AG10803 (cell line): Measurements from ENCODE around the gene NIPA2.

Experiments
- DNase-seq: peaks from one replicate; pipeline ENCODE4 v3.0.0; 2010; ENCODE audit warnings: low read depth
- H3K4me3 ChIP-seq: 2 replicates; pipeline ENCODE4 v1.5.1; 2011; ENCODE audit warnings: mild to moderate bottlenecking, low read length, control low read depth
- TF ChIP-seq, protein P1 (sequence below): conservative IDR thresholded peaks from 2 replicates; pipeline ENCODE4 v1.5.1; 2011; ENCODE audit warnings: mild to moderate bottlenecking, low read length, control low read depth, inconsistent platforms

Gene NIPA2

DNA sequence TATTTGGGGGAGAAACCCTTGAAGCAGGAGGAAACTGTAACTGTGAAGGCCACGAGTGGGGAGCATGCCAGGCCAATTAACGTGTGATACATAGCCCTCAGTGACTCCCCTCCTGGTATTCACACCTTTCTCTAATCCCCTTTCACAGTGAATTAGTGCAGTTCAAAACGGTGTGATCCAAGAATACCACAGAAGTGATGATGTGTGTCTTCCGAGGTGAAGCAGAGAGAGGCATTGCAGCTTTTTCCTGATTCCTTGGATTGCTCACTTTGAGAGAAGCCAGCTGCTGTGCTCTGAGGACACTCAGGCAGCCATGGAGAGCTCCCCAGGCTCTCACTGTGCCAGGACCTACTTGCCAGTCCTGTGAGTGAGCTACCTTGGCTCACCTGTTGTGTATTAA is 17.3 kb downstream of the NIPA2 start:
- TF ChIP-seq, protein P1, sequence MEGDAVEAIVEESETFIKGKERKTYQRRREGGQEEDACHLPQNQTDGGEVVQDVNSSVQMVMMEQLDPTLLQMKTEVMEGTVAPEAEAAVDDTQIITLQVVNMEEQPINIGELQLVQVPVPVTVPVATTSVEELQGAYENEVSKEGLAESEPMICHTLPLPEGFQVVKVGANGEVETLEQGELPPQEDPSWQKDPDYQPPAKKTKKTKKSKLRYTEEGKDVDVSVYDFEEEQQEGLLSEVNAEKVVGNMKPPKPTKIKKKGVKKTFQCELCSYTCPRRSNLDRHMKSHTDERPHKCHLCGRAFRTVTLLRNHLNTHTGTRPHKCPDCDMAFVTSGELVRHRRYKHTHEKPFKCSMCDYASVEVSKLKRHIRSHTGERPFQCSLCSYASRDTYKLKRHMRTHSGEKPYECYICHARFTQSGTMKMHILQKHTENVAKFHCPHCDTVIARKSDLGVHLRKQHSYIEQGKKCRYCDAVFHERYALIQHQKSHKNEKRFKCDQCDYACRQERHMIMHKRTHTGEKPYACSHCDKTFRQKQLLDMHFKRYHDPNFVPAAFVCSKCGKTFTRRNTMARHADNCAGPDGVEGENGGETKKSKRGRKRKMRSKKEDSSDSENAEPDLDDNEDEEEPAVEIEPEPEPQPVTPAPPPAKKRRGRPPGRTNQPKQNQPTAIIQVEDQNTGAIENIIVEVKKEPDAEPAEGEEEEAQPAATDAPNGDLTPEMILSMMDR, result no peak

DNA sequence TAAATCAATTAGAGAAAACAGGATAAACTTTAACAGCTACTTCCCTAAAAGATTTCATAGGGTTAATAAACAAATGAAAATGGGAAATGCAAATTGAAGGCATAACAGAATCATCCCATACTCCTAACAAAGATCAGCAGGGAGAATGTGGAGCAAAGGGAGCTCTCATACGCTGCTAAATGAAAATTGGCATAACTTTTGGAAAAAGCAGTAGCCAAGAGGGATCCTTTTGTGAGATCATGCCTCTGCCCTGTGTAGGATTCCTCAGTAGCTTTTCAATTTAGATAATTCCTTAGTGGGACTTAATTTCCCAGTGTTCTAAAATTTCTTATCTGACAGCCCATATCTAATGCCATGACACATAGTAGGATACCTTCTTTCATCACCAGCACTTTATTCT is 18.2 kb downstream of the NIPA2 start:
- H3K4me3 ChIP-seq, result no peak overlapping the region
- TF ChIP-seq, protein P1, result no peak
- DNase-seq, result no peak

More for the DNA sequence above, 17.3 kb downstream of the NIPA2 start:
- H3K4me3 ChIP-seq, result no peak overlapping the region
- no peak for DNase-seq

DNA sequence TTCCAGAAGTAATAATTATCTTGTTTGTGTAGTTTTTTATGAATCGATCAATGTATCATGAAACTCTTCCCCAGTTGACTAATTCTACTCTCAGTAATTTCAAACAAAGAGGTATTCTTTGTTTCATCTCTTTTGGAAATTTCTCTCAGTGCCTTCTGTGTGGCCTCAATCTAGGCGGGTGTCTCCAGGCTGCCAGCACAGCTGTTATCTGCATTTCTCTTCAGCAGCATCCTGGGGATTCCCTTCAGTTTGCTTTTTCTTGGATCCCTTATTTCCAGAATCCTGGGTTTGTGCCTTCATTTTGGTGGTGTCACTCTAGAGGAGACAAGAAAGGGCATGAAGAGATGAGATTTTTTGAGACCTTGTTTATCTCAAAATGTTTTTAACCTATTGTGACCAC is 22.7 kb downstream of the NIPA2 start:
- no peak overlapping the region for H3K4me3 ChIP-seq

DNA sequence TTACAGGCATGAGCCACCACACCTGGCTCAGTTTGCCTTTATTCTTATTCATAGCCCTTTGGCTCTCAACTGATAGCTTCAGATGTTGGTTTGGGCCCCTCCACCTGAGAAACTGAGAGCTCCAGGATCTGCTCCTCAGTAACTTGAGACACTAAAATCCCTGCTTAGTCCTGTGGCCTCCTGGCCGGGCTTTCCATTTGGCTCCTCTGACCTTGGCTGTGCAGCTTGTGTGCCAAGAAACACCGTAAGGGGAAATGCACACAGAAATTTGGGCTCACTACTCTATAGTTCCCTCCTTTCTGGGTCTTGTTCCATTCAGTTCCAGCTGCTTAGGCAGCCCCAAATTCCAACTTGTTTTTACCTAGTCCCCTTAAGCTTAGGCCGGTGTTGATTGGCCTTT is 24.9 kb downstream of the NIPA2 start:
- TF ChIP-seq, protein P1, result no peak
- H3K4me3 ChIP-seq, result no peak overlapping the region

More for the DNA sequence above, 22.7 kb downstream of the NIPA2 start:
- DNase-seq, result no peak
- TF ChIP-seq, protein P1, result no peak

DNA sequence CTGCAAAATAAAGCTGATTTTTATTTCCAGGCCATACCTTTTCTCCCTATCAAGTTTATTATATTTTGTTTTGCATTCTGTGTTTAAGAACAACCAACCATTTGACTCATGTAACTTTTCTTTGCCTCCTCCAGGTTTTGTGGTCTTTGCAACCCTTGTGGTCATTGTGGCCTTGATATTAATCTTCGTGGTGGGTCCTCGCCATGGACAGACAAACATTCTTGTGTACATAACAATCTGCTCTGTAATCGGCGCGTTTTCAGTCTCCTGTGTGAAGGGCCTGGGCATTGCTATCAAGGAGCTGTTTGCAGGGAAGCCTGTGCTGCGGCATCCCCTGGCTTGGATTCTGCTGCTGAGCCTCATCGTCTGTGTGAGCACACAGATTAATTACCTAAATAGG is 27.6 kb downstream of the NIPA2 start:
- TF ChIP-seq, protein P1, result no peak
- no peak for DNase-seq
- no peak overlapping the region for H3K4me3 ChIP-seq

More for the DNA sequence above, 24.9 kb downstream of the NIPA2 start:
- DNase-seq, result no peak

DNA sequence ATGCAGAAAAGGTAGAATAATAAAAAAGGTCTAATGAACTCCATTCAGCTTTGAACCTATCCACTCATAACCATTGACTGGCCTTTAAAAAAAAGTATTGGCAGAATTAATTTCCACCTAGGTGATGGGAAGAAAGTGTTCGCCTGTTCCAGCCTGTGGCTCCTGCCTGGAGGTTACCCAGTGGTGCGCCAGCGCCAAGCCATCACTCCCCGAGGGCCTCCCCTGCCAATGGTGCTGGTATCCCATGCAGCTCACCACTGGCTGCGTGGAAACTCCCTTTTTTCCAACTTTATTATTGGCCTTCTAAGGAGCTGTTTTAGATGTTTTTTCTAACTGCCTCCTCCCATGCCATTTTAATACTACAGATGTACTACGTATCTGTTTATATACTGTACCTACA is 29.4 kb downstream of the NIPA2 start:
- no peak for DNase-seq
- no peak overlapping the region for H3K4me3 ChIP-seq
- TF ChIP-seq, protein P1, result no peak

DNA sequence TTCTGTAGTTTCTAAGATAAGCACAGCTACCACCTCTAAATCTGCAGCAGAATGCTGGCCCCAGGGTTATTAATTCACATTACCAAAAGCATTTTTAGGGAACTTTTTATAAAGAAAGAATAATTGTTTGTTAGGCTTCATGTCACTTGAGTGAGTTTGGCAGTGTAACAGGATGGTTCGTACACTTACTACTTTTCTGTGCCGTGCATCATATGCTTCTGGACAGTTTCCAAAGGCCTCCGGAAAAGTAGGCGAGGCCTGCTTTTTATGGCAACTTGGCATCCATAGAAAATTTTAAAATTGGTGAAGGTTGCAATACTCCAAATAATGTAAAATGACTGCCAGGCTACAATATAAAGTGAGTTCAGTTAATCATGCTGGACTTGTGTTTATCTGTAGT is 30.0 kb downstream of the NIPA2 start:
- no peak overlapping the region for H3K4me3 ChIP-seq
- TF ChIP-seq, protein P1, result no peak
- no peak for DNase-seq
